Fibroblast of peridontal ligament (primary cell): Measurements from ENCODE around the gene FTH1.
"Not testable (repeated sequence)": the region's sequence is repeated elsewhere in the genome, so short reads cannot be mapped to it uniquely, and the experiment has no call there.

Experiments used
- DNase-seq: peaks from one replicate; pipeline ENCODE4 v3.0.0-alpha.2; 2010; ENCODE audit errors: extremely low read depth

The FTH1 gene

DNA sequence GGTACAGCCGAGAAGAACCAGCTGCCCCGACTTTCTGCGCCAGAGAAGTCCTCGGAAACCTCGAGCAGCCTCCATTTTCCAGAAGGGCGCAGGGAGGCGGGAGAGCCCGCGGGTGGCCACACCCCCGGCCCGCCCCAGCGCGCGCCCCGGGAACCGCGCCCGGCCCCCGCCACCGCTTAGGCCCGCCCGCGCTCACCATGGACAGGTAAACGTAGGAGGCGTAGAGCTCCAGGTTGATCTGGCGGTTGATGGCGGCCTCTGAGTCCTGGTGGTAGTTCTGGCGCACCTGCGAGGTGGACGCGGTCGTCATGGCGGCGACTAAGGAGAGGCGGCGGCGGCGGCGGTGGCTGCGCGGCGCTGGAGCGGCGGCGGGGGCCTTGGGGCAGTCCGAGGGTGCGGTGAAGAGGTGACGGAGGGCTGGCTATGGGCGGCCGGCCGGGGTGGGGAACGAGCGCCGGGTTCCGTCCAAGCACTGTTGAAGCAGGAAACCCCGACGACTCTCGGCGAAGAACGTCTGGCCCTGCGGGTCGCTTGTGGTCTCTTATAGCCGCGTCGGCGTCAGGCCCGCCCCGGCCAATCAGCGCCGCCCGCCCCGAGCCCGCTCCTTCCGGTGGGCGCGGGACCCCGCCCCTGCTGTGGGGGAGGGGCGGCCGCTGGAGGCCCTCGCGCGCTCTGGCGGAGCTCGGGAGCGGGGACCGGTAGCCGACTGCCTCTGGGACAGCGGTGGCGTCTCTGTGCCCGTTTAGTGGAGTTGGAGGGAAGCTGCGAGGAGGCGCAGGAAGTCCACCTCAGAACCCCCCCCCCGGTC is at the start of gene FTH1:
Gene FTH1 (minus strand): TSS at position 519 of the 808 bp plus-strand sequence. CDS start 209 bp downstream, at position 310.
- peak; percentile 90 for DNase-seq

DNA sequence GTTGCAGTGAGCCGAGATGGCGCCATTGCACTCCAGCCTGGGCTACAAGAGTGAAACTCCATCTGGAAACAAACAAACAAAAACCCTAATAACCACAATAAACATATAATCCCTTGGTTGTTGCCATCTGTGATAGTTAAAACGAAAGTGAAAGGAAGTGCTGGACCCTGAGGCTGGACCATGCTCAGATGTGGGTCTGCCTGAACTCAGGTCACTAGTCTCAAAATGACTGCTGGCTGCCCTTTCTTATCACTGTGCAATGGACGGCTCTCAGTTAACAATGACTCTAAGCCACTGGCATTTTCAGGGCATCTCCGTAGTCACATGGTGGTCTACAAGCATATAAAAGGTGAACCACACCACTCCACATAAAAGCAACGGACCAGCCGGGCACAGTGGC is 48.2 kb upstream of the FTH1 start:
- DNase-seq = no peak

DNA sequence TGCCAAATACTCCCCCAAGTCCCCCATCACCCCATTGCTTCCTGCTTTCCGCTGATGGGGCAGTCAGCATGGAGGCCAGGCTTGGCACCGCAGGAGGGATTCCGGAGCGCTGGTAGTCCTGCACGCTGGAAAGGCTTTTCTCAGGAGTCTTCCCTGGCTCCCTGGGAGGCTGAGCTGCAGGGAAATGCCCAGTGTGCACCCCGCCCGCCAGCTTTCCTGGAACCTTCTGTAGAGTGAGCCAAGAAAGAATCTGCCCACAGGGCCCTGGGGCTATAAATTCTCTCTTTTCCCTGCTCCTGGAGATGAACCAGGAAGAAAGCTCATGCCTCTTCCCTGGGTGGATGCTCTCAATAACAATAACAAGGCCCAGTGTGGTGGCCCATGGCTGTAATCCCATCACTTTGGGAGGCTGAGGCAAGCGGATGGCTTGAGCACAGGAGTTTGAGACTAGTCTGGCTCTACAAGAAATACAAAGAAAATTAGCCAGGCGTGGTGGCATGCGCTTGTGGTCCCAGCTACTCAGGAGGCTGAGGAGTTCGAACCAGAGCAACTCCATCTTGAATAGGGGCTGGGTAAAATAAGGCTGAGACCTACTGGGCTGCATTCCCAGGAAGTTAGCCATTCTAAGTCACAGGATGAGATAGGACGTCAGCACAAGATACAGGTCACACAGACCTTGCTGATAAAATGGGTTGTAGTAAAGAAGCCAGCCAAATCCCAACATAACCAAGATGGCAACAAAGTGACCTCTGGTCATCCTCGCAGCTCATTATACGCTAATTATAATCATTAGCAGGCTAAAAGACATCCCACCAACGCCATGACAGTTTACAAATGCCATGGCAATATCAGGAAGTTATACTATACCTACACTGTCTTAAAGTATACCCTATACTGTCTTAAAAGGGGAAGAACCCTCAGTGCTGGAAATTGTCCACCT is 46.4 kb upstream of the FTH1 start:
- no peak for DNase-seq

DNA sequence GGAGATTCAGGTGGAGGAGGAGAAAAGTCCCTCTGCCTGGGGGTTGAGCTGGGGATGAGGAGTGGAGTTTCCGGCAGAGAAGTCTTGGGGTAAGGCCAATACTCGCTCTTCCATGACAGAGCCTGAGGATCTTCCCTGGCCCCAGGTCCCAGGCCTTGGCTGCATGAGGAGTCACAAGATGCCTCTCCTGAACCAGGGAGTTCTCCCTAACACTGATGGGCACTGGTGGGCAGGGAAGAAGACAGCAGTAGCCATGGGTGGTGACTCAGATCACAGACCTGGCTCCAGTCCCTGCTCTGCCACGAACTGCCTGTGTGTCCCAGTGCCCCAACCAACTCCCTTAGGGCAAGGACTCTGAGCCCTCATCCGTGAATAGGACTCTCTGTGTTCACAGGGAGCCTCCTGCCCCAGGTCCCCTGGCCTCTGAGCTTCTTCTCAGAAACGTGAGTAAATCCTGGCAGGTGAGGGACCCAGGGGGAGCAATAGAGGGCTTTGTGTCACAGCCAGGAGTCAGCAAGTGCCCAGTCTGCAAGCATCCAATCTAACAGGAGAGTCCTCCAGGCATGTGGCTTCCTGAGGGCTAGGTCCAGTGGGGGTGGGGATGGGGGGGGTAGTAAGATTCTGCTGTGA is 45.5 kb upstream of the FTH1 start:
- no peak for DNase-seq

DNA sequence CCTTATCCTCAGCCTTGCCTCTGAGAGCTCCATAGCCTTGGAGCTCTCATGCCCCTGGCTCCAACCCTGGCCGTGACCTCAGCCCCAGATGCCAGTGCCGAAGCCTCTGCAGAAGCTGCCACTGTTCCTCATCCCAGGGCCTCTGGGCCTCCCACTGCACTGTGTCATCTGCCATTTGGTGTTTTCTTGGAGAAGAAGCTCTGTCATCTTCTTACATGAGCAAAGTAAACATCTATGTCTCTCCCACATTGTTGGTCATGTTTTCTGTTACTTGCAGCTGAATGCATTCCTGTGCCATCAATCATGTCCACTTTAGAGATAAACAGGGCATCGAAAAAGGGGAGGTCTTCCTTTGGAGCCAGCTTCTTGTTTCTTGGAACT is 45.0 kb upstream of the FTH1 start:
- DNase-seq = peak; percentile 27

DNA sequence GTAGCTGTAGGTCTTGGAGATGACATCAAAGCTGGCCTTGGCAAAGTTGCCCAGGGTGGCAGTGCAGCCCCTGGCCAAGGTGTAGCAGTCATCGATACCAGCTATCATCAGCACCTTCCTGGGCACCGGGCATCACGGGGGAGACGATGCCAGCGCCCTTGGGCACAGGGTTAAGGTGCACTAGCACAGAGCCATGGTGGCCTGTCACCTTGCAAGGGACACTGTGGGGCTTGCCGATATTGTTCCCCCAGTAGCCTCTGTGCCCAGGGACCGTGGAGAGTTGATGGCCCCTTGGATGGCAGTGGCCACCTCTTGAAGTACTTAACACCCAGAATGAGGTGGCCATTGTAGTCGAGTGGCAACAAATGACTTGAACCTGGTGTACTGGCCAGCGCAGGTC is 44.4 kb upstream of the FTH1 start:
- no peak for DNase-seq

DNA sequence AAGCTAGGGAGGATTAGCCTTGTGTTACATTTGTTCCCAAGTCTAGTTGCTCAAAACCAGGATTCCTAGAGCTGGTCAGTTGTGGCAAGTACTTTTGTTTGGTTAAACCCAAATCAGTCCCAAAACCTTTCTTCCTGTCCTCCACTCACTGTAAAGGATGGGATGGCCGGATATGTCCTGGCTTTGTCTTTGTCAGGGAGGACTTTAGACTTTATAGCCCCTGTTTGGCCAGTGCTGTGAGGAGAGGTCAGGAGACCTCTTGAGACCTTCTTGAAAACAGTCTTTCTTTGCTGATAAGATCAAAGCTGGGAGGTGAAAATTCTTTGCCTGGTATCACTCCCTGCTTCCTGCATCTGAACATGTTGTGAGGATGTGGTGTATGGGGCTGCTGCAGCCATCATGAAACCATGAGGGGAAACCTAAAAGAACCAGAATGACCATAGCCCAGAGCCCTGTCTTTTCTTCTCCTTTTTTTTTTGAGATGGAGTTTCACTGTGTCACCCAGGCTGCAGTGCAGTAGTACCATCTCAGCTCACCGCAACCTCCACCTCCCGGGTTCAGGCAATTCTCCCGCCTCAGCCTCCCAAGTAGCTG is 43.6 kb upstream of the FTH1 start:
- no peak for DNase-seq

DNA sequence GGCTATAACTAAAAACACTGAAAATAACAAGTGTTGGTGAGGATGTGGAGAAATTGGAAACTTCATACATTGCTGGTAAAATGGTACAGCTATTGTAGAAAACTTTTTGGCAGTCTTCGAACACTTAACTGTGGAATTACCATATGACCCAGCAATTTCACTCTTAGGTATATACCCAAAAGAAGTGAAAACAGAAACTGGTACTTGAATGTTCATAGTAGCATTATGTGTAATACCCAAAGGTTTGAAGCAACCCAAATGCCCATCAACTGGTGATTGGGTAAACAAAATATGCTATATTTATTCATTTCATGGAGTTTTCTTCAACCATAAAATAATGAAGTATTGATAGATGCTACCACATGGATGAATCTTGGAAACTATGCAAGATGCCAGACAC is 40.8 kb upstream of the FTH1 start:
- no peak for DNase-seq

DNA sequence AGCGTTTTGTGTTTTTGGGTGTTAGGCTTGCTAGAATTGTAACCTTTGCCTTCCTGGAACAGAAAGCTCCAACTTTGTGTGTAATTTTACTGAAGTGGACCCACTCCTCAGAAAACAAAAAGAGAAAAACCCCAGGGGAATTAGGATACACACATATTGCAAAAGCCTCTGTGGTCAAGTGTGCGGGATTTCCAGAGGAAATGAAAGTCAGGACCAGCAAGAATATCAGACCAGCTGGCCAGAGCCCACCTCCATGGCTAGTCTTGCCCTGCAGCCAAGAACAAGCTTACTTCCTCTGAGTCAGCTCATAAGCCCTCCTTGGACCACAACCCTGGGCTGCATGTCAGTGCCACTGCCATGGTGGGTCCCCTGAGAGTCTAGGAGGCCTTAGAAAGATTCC is 37.0 kb upstream of the FTH1 start:
- DNase-seq = peak; percentile 87

DNA sequence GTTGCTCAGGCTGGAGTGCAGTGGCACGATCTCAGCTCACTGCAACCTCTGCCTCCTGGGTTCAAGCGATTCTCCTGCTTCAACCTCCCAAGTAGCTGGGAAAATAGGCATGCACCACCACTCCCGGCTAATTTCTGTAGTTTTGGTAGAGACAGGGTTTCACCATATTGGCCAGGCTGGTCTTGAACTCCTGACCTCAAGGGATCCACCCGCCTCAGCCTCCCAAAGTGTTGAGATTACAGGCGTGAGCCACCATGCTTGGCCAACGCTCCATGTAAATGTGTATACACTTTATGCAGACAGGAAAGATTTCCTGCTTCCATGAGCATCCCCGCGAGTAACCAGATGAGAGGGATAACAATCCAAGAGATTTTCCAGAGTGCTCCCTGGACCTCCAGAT is 34.8 kb upstream of the FTH1 start:
- not testable (repeated sequence) for DNase-seq

DNA sequence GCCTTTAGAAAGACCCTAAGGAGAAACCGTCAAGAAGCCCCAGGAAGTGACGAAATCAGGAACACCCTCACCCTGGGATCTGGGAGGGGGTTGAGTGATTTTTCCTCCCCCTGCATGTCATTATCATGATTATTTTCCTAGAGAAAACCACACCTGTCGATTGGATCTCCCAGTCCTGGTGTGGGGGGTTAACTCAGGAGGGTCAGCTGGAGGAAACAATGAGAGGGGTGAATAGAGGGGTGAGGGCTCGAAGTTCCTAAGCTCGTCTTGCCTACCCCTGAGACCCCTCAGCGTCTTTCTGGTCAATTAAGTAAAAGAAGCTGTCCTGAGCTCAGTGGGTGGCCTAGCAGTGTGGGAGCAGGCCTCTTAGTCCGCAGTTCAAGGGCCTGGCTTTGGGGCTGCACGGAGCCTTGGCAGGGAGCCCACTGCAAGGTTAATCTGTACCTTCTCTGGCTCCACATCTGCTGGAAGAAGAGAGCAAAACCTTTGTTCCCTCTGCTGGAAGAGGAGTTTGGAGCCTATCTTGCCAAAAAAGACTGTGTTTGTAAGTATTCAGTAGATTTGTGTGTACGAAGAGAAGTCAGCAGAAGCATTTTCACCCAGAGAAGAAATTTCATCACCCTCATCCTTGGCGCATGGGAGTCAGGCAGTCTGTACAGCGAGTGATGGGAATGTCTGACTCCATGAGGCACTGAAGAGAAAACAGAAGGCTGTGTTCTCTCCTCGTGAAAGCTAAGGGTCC is 34.2 kb upstream of the FTH1 start:
- no peak for DNase-seq

DNA sequence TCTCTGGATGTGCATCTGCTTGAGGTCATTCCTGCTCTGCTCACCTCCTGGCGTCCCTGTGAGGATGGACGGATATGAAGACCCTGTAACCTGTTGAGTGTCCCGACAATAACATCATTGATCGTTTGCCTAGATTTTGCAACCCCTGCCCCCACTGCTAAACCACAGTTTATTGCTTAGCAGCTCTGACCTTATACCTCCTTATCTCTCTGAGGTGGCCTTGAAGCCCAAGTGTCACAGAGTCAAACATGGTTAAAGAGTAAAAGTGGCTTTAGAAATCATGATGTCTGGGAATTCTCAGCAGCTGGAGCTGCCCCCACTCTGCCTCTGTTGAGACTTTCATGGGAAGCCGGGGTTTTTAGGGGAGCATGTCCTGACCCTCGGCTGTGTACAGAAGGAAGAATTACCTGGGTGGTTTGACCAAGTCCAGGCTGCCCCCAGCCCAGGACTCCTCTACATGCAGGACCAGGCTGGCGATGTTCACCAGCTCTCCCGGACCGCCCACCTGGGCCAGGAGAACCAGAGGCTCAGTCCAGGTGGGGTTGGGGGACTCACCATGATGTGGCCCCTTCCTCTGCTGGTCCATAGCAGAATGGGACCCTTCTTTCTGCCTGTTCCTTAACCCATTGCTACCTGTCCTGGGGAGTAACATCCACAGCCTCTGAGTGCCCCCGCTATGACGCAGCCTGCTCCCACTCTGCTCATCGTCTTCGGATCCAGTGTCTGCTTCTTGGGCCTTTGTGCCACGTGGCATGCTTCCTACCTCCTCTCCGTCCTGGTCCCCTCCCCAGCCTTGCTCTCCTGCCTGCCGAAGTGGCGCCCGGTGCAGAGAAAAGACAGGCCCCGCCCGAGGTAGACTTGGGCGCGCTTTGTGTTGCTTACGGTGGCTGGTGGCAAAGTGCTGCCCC is 33.4 kb upstream of the FTH1 start:
- DNase-seq = no peak

DNA sequence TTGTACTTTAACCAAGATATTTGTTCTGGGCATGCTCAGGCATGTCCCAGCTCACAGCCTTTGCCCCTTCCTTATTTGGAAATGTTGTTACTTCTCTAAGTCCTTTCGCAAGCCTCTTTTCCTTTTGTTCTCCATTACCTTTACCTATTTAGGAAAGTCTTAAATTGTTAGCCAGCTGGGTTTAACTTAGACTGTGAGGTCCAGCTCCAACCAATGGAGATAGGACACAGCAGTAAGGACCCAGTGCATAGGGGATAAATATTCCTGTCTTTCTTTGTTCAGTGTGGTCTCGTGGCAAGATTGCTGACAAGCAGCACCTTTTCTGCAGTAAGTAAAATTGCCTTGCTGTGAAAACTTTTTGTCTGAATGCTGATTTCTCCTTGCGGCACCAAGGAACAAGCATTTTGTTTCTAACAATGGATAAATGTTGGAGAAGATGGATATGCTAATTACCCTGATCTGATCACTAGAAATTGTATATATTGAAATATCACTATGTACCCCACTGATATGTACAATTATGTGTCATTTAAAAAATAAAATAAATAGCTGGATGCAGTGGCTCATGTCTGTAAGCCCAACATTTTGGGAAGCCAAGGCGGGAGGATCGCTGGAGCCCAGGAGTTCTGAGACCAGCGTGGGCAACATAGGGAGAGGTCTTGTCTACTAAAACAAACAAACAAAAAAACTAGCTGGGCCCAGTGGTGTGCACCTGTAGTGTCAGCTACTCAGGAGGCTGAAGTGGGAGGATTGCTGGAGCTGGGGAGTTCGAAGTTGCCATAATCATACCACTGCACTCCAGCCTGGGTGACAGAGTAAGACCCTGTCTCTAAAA is 31.9 kb upstream of the FTH1 start:
- peak; percentile 35 for DNase-seq

DNA sequence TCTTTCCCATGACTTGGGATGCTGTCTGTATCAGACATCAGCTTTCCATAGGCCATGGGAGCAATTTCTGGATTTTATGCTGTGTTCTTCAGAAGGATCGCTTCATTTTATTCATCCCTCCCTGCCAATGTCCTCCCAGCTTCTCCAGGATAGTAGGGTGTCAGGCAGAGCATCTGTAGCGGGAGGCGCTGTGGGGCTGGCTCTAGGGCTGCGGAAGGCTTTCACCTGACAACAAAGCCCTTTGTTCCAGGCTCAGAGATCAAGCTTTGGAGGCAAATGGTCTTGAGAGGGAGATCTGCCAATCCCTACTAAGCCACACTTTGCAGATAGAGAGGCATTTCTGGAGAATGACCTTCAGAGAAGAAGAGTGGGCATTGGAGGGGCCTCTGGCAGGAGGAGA is 29.5 kb upstream of the FTH1 start:
- DNase-seq = no peak

DNA sequence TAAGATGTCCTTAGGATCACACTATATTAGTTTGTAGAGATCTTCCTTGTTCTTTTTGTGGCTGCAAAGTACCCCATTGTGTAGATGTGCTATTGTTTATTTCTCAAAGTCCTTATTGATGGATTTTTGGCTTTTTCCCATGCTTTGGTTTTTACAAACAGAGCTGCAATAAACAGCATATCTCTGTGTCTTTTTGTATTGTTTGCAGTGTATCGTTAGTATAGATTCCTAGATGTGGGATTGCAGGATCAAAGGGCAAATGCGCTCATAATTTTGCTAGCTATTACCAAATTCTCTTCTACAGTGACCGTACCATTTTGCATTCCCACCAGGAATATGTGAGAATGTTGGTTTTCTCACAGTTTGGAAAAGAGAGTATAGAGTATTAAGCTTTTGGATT is 27.5 kb upstream of the FTH1 start:
- no peak for DNase-seq

DNA sequence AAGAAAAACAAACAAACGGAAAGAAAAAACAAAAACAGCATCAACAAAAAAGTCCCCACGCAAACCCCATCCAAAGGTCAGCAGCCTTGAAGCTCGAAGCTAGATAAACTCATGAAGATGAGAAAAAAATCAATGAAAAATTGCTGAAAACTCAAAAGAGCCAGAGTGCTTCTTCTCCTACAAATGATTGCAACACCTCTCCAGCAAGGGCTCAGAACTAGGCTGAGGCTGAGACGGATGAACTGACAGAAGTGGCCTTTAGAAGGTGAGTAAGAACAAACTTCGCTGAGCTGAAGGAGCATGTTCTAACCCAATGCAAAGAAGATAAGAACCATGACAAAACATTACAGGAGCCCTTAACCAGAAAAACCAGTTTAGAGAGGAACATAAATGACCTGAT is 18.4 kb upstream of the FTH1 start:
- no peak for DNase-seq

DNA sequence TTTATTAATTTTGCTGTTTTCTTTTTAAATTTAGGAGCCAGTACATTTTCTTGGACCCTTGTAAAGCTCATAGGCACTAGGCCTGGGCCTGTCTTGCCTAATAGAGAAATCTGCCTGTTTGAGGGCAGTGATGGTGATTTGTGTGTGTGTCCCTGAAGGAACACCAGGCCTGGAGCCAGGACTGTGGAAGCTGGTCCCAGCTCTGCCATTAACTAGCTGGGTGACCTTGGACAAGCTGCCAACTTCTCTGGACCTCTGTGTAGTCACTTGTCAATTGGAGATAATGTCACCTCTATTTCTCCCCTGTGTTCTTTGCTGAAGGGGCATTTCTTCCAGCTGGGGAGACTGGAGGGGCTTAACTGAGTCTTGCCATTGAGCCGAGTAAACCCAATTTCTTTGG is 16.0 kb upstream of the FTH1 start:
- no peak for DNase-seq

DNA sequence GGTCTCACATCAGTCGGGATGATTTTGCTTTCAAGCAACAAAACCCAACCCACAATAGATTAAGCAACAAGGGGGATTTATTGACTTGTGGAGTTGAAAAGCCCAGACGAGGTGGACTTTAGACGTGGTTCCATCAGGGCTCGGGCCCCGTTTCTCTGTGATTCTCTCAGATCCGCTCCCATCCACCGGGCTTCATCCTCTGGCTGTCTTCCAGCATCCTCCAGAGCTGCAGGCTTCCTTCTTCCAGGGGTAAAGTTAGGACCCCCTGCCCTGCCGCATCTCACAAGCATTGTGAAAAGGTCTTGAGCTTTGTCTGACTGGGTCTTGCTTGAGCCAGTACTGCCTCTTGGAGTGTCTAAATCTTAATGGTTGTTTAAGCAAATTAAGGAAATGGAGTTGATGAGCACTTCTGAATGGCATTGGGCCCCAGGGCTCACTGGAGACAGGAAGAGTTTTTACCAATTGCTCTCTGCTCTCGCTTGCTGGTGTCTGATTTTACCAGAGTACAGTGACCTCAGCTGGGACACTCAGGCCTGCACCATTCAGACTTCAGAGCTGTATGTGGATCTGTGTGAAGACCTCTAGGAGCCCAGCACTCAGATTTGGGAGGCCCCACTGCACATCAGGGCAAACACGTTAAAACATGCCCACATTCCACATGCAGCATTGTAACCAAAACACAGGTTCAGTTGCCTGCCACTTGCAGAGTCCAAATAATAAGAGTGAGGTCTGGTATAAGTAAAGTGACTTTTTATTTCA is 13.5 kb upstream of the FTH1 start:
- peak; percentile 11 for DNase-seq
